ENCODE measurements around the gene SIRT6.
"Not testable (repeated sequence)": the region's sequence is repeated elsewhere in the genome, so short reads cannot be mapped to it uniquely, and the experiment has no call there.

Gene SIRT6

GRCh38 chr19:4182084-4182810, at the start of gene SIRT6, which contains the start of gene ANKRD24:
Gene SIRT6 (minus strand): TSS chr19:4182563. CDS start chr19:4182539, 24 bp downstream.
Gene ANKRD24 (plus strand): TSS chr19:4182689. CDS start chr19:4186426, 3,737 bp downstream.
- peak; percentile 95 for DNase-seq (ENCODE audit: low read depth)

GRCh38 chr19:4232139-4232538, 49.8 kb upstream of the SIRT6 start:
- not testable (repeated sequence) for DNase-seq (ENCODE audit: low read depth)

GRCh38 chr19:4231521-4231920, 49.2 kb upstream of the SIRT6 start:
- DNase-seq (ENCODE audit: low read depth) = not testable (repeated sequence)

GRCh38 chr19:4230237-4230636, 47.9 kb upstream of the SIRT6 start:
- DNase-seq (ENCODE audit: low read depth) = not testable (repeated sequence)

DNA sequence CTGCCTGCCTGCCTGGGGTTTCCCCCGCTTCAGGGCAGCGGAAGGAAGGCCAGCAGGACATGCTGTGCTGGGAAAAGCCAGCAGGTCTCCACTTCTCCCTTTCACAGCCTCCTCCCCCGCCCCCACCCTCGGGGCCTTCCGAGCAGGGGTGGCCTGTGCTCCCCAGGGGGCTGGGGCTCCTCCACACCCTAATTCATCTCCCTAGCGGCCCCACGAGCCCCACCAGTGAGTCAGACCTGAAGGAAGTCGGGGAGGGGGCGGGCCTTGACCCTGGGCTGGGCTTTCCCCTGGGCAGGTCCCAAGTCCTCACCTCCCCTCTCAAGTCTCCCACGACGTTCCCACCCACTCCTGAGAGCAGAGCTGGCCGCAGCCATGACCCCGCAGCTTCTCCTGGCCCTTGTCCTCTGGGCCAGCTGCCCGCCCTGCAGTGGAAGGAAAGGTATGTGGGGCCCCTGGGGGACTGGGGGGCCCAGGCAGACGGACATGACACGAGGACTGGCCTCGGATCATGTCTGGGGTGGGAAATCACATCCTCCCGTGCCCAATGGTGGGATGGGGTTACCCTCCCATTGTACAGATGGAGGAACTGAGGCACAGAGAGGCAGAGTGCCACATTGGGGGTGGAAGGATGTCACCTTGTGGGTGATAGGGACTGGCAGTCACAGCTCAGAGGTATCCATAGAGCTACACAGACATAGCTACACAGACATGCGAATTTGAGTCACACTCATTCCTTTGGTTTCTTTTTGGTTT, 47.0 kb upstream of the SIRT6 start, which contains the start of gene EBI3:
Gene EBI3 (plus strand): TSS at position 345 of the 753 bp plus-strand sequence. CDS start 28 bp downstream, at position 373.
- DNase-seq (ENCODE audit: low read depth) = peak; percentile 51

GRCh38 chr19:4228765-4229178, 46.4 kb upstream of the SIRT6 start:
- no peak for DNase-seq (ENCODE audit: low read depth)

- no peak for DNase-seq (ENCODE audit: low read depth)
Observed at GRCh38 chr19:4227771-4228170, 45.4 kb upstream of the SIRT6 start.

GRCh38 chr19:4225885-4226284, 43.5 kb upstream of the SIRT6 start:
- no peak for DNase-seq (ENCODE audit: low read depth)

DNA sequence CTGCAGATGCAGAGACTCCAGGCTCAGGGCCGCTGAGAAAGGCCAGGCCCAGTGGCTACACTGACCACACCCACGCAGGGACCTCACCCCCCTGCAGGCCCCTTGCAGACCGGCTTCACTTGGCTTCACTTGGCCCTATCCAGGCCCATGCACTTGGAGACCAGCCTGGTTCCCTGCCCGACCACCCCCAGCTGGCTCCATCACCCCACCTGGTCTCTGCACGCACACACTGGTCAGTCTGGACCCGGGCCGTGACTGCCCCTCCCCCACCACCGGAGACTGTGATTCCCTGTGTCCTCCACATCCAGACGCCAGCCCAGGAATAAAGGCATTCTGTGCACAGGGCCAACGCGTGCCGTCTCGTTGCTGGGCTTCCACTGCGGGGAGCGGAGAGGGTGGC, 42.1 kb upstream of the SIRT6 start:
- no peak for DNase-seq (ENCODE audit: low read depth)

- no peak for DNase-seq (ENCODE audit: low read depth)
Observed at GRCh38 chr19:4220188-4220587, 37.8 kb upstream of the SIRT6 start.

DNA sequence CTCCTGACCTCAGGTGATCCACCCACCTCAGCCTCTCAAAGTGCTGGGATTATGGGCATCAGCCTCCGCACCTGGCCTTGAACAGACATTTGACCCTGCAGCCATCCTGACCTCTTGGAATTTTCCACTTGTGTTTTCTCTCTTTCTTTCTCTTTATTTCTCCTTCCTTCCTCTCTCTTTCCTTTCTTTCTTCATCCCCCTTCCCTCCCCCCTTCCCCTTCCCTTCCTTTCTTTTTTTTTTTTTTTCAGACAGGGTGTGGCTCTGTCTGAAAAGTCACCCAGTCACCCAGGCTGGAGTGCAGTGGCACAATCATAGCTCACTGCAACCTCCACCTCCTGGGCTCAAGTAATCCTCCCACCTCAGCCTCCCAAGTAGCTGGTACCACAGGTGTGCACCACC, 36.2 kb upstream of the SIRT6 start:
- DNase-seq (ENCODE audit: low read depth) = not testable (repeated sequence)

GRCh38 chr19:4217429-4218264, 35.3 kb upstream of the SIRT6 start:
- no peak for DNase-seq (ENCODE audit: low read depth)

GRCh38 chr19:4216846-4217245, 34.5 kb upstream of the SIRT6 start:
- no peak for DNase-seq (ENCODE audit: low read depth)

DNA sequence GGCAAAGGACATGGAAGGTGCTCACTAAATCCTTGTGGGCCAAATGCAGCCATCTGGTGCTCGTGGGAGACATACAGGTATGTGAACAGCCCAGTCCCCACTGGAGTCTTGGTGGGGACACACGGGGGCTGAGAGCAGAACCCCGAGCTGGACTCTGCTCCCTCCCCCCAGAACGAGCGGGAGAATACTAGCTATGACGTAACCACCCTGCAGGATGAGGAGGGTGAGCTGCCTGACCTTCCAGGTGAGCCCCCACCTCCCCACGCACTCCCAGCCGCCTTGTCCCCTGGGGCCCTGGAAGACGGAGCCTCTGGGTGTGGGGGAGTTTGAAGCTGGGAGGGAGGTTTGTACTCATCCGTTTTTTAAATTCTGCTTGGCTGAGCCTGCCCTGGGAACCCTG, 33.4 kb upstream of the SIRT6 start:
- no peak for DNase-seq (ENCODE audit: low read depth)

GRCh38 chr19:4213116-4213515, 30.8 kb upstream of the SIRT6 start:
- DNase-seq (ENCODE audit: low read depth) = no peak

- no peak for DNase-seq (ENCODE audit: low read depth)
Observed at GRCh38 chr19:4210166-4210731, 27.9 kb upstream of the SIRT6 start.

DNA sequence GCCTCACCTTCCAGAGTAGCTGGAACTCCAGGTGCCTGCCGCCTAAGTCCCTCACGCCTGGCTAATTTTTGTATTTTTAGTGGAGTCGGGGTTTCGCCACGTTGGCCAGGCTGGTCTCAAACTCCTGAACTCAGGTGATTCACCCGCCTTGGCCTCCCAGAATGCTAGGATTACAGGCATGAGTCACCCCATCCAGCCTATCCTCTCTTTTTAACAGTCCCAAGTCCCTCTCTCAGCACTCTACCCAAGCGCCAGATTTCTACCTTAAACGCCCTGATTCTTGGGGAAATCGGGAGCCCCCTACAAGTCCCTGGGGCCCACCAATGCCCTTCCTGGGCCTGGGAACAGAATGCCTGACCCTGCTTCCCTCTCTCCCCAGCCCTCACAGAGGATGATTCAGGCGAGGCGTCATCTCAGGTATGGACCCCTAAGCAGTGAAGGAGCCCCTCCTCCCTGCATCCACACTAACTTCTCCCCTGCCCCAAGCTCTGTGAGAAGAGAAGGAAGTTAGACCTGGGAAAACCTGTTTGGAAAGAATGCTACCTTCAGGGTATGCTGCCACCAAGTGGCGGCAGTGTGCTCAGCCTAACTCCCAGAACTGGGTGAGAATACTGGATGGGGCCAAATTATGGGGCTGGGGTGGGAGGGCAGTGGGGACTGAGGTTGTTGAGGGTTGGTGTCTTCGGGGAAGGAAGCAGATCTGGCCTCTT, 26.2 kb upstream of the SIRT6 start:
- no peak for DNase-seq (ENCODE audit: low read depth)

DNA sequence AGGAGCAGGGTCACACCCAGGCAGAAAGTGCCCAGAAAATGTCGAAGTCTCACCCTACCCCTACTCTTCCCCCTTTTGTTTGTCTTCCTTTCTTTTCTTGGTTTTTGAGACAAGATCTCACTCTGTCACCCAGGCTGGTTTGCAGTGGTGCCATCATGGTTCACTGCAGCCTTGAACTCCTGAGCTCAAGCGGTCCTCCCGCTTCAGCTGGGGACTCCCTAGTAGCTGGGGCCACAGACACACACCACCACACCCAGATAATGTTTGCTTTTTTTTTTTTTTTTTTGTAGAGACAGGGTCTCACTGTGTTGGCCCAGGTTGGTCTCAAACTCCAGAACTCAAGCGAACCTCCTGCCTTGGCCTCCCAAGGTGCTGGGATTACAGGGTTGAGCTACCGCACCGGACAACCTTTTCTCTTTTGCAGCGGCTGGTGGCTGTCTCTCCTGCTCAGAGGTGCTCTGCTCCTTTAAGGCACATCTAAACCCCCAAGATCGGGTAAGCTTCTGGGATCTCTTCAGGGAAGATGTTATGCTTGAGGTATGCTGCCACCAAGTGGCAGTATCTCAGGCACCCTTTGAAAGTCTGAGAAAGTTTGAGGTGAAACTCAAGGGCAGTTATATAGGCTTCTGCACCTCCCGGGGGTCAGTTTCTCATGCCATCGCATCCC, 24.6 kb upstream of the SIRT6 start:
- DNase-seq (ENCODE audit: low read depth) = no peak

- no peak for DNase-seq (ENCODE audit: low read depth)
Observed at GRCh38 chr19:4201798-4202197, 19.4 kb upstream of the SIRT6 start.

GRCh38 chr19:4200940-4201542, 18.7 kb upstream of the SIRT6 start:
- no peak for DNase-seq (ENCODE audit: low read depth)

Data from stimulated activated CD8-positive, alpha-beta memory T cell treated with anti-CD3 and anti-CD28 coated beads, Interleukin-4, amount 100 ng/mL, for 24 hours (primary cell).